Activated naive CD4-positive, alpha-beta T cell treated with anti-CD3 and anti-CD28 coated beads for 36 hours (primary cell): Measurements from ENCODE around the gene ATAD1. TPM values are rescaled to one million over a fixed set of nuclear protein-coding genes. Genes with fewer than 3 reads are reported as not detected.

Source experiments
- CTCF ChIA-PET: fragments of 350-600 bp; sonication (Branson Sonifier 250); formaldehyde crosslinking; loops from one replicate; lab custom pipeline; 2021; ENCODE audit warnings: antibody characterized with exemption; lab: Charles Lee
- DNase-seq: peaks from one replicate; pipeline ENCODE4 v3.0.0-alpha.2; 2020
- H3K27ac Mint-ChIP-seq: one replicate; pipeline ENCODE4 v1.8.0; 2021; ENCODE audit warnings: mild to moderate bottlenecking, mixed read lengths
- H3K27me3 Mint-ChIP-seq: one replicate; pipeline ENCODE4 v1.8.0; 2021; ENCODE audit warnings: low read depth, mixed read lengths
- H3K36me3 Mint-ChIP-seq: one replicate; pipeline ENCODE4 v1.8.0; 2021; ENCODE audit warnings: low read depth, mixed read lengths
- H3K4me1 Mint-ChIP-seq: one replicate; pipeline ENCODE4 v1.8.0; 2021; ENCODE audit warnings: low read depth, mixed read lengths
- H3K4me3 Mint-ChIP-seq: one replicate; pipeline ENCODE4 v1.8.0; 2021; ENCODE audit warnings: mild to moderate bottlenecking, moderate library complexity, mixed read lengths
- H3K9me3 Mint-ChIP-seq: one replicate; pipeline ENCODE4 v1.8.0; 2021; ENCODE audit warnings: mixed read lengths
- intact Hi-C: fragments of 100-400 bp; cut with micrococcal nuclease; formaldehyde crosslinking; loops from one replicate; pipeline ENCODE4 v1.15.1; 2023
- total RNA-seq, 2 experiments: library from RNA; stranded (reverse); gene quantifications; one replicate each; pipeline ENCODE4 v1.2.3, GENCODE V29; 2021

ATAD1 gene
- total RNA-seq, 2 experiments from 2014 or later = 47.4 to 53.7 TPM

DNA sequence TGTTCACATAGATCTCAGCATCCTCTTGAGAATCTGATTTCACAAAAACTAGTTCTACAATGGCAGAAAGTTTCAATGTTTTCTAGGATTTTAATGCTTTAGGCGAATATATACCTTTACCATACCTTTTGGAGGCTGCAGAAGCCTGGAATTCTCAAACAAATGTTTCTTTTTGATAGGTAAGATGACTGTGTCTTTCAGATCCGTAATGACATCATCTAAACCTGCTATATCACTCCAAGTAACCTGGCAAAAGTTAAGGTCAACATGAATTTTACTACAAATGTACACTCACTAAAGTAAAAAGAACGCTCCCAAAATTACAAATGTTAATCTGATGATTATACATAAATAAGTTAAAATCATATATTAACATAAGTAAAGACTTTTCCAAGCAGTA lies 27.8 kb downstream of the ATAD1 start:
- CTCF ChIA-PET = no interaction called here
- intact Hi-C loops = no loop called here

DNA sequence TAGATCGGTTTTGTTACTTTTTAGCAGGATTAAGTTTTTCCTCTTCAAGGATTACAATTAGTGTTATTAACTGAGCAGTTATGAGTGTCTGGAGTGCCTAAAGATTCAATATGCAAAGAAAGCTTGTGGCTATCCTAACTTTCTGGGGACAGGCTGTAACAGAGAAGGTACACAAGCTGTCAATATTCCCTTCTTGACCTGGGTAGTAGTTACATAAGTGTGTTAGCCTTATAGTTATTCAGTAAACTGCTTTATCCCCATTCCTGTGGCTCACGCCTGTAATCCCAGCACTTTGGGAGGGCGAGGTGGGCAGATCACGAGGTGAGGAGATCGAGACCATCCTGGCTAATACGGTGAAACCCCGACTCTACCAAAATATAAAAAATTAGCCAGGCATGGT lies 31.6 kb downstream of the ATAD1 start:
- no peaks in the 10 kb centered on the region for H3K9me3 Mint-ChIP-seq
- peaks cover 27% of the 10 kb centered on the region for H3K36me3 Mint-ChIP-seq
- peaks cover 6% of the 10 kb centered on the region for H3K4me1 Mint-ChIP-seq
- no peak for DNase-seq
- CTCF ChIA-PET = interaction anchor here (0.6 to 0.8 kb wide), 2 partner anchors 14 to 20 kb away, joined by 4 to 5 read pairs; no protein-coding TSS in a partner anchor
- no peak overlapping the region for H3K4me3 Mint-ChIP-seq
- intact Hi-C loops = no loop called here
- H3K27me3 Mint-ChIP-seq = no peaks in the 10 kb centered on the region
- H3K27ac Mint-ChIP-seq = no peak overlapping the region

More for the DNA sequence above, 27.8 kb downstream of the ATAD1 start:
- peaks cover 17% of the 10 kb centered on the region for H3K36me3 Mint-ChIP-seq
- H3K9me3 Mint-ChIP-seq = no peaks in the 10 kb centered on the region
- DNase-seq = no peak
- no peaks in the 10 kb centered on the region for H3K27me3 Mint-ChIP-seq
- no peak overlapping the region for H3K27ac Mint-ChIP-seq
- no peak overlapping the region for H3K4me3 Mint-ChIP-seq
- H3K4me1 Mint-ChIP-seq = peaks cover 20% of the 10 kb centered on the region

DNA sequence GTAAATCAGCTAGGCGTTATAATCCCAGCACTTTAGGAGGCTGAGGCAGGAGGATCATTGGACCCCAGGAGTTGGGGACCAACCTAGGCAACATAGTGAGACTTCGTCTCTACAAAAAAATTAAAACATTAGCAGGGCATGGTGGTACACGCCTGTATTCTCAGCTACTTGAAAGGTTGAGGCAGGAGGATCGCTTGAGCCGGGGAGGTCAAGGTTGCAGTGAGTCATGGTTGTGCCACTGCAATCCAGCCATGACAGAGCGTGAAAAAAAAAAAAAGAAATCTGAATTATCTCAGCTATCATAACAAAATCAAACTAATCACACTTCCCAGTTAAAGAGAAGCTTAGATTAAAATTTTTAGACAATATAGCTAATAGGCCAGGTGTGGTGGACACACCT lies 35.3 kb downstream of the ATAD1 start:
- no peak for DNase-seq
- H3K4me3 Mint-ChIP-seq = no peak overlapping the region
- no peak overlapping the region for H3K27ac Mint-ChIP-seq
- no peaks in the 10 kb centered on the region for H3K9me3 Mint-ChIP-seq
- H3K36me3 Mint-ChIP-seq = peaks cover 36% of the 10 kb centered on the region
- no peaks in the 10 kb centered on the region for H3K27me3 Mint-ChIP-seq
- CTCF ChIA-PET = no interaction called here
- intact Hi-C loops = no loop called here
- peaks cover 6% of the 10 kb centered on the region for H3K4me1 Mint-ChIP-seq

DNA sequence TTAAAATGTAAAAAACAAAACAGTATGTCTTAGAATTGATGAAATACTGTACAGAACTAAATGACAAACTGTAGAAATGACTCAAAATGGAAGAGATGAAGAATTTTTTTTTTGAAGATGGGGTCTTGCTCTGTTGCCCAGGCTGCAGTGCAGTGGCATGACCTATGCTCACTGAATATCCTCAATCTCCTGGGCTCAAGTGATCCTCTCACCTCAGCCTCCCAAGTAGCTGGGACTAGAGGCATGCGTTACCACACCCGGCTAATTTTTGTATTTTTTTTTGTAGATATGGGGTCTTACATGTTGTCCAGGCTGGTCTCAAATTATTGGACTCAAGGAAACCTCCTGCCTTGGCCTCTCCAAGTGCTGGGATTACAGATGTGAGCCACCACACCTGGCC lies 36.5 kb downstream of the ATAD1 start:
- peaks cover 36% of the 10 kb centered on the region for H3K36me3 Mint-ChIP-seq
- intact Hi-C loops = no loop called here
- H3K9me3 Mint-ChIP-seq = no peaks in the 10 kb centered on the region
- H3K27me3 Mint-ChIP-seq = no peaks in the 10 kb centered on the region
- no peak overlapping the region for H3K4me3 Mint-ChIP-seq
- CTCF ChIA-PET = no interaction called here
- H3K27ac Mint-ChIP-seq = no peak overlapping the region
- H3K4me1 Mint-ChIP-seq = peaks cover 6% of the 10 kb centered on the region
- DNase-seq = no peak

DNA sequence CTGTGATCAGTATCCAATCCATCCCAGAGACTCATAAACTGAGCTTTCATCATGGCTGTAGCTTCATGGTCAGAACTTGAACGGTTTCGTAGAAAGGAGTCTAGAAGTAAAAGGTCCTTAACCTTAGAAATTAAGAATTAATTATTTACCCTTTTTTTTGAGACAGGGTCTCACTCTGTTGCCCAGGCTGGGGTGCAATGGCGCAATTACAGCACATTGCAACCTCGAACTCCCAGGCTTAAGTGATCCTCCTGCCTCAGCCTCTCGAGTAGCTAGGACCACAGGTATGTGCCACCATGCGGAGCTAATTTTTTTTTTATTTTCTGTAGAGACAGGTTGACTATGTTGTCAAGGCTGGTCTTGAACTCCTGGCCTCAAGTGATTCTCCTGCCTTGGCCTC lies 41.7 kb downstream of the ATAD1 start:
- Mint-ChIP-seq H3K4me1 (peaks cover 8% of the 10 kb centered on the region), H3K9me3 (no peaks in the 10 kb centered on the region), H3K36me3 (peaks cover 24% of the 10 kb centered on the region), H3K27me3 (no peaks in the 10 kb centered on the region), H3K4me3 (no peak overlapping the region), H3K27ac (no peak overlapping the region)
- no peak for DNase-seq
- CTCF ChIA-PET = interaction anchor here (0.5 to 0.8 kb wide), 2 partner anchors 33 to 101 kb away, joined by 3 to 7 read pairs; no protein-coding TSS in a partner anchor
- intact Hi-C loops = no loop called here

DNA sequence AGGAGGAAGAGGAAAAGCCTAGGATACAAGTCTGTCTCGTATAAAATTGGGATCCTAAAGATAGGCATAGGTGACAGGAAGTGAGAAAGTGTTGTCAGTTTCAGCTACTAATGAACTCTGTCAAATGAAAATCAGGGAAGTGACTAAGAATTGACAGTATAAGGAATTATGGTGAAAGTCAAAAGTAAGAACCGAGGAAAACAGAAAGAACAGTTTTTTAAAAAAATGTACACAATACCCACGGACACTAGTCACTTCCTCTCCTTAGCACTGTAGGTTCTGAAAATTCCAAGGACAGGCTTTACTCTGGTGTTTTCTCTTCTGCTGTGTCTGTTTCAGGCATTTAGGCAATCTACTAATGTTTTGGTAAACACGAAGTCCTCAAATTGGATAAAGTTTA lies 42.3 kb downstream of the ATAD1 start:
- no peaks in the 10 kb centered on the region for H3K9me3 Mint-ChIP-seq
- no peak for DNase-seq
- intact Hi-C loops = no loop called here
- H3K27me3 Mint-ChIP-seq = no peaks in the 10 kb centered on the region
- peaks cover 8% of the 10 kb centered on the region for H3K4me1 Mint-ChIP-seq
- peaks cover 18% of the 10 kb centered on the region for H3K36me3 Mint-ChIP-seq
- no peak overlapping the region for H3K4me3 Mint-ChIP-seq
- peak overlapping the region; percentile 7 for H3K27ac Mint-ChIP-seq
- CTCF ChIA-PET = interaction anchor here (0.6 to 0.8 kb wide), 3 partner anchors 32 to 124 kb away, joined by 3 to 4 read pairs (median 3); no protein-coding TSS in a partner anchor

DNA sequence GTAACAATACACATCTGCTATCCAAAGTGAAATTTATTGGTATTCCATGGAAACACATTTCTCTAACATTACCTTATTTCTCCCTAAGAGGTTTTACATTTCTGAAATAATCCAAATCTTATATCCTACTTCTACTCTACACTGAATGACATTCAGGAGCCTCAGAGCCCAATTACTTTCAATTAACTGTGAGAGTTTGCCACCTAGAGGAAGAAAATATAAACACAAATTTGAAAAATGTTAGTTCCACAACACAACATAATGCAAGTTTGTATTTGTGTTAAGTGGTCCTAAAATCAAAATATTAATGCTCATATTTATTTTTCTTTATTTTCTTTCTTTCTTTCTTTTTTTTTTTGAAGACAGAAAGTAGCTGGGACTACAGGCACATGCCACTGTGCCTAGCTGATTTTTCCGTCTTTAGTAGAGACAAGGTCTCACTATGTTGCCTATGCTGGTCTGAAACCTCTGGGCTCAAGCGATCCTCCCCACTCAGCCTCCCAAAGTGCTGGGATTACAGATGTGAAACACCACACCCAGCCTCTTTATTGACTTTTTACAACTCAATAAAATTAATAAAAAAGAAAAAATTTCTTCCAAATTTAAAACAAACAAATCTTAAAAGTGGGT lies 46.0 kb downstream of the ATAD1 start:
- intact Hi-C loops = loop anchor here (1.0 kb wide), 2 partner anchors 116 to 239 kb away; no protein-coding TSS in a partner anchor
- H3K9me3 Mint-ChIP-seq = no peaks in the 10 kb centered on the region
- H3K4me1 Mint-ChIP-seq = peaks cover 8% of the 10 kb centered on the region
- CTCF ChIA-PET = interaction anchor here (0.6 to 1.8 kb wide), 6 partner anchors 8 to 453 kb away, joined by 3 to 6 read pairs (median 5); partner anchors contain the start of gene PAPSS2
- no peak overlapping the region for H3K27ac Mint-ChIP-seq
- H3K27me3 Mint-ChIP-seq = no peaks in the 10 kb centered on the region
- no peak for DNase-seq
- no peak overlapping the region for H3K4me3 Mint-ChIP-seq
- H3K36me3 Mint-ChIP-seq = peaks cover 22% of the 10 kb centered on the region

DNA sequence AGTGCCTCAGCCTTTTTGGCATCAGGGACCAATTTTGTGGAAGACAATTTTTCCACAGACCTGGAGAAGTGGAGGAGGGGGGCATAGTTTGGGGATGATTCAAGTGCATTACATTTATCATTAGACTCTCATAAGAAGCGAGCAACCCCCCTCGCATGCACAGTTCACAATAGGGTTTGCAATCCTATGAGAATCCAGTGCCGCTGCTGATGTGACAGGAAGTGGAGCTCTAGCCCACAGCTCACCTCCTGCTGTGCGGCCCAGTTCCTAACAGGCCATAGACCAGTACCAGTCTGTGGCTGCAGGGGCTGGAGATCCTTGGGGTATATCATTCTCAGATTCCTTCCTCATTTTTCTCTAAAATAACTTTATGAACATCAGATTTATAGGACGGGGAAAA lies 50.8 kb downstream of the ATAD1 start:
- H3K27ac Mint-ChIP-seq = no peak overlapping the region
- peaks cover 6% of the 10 kb centered on the region for H3K4me1 Mint-ChIP-seq
- H3K36me3 Mint-ChIP-seq = peaks cover 24% of the 10 kb centered on the region
- CTCF ChIA-PET = interaction anchor here (0.6 kb wide), 1 partner anchor 19 kb away, joined by 4 read pairs; no protein-coding TSS in a partner anchor
- DNase-seq = no peak
- H3K9me3 Mint-ChIP-seq = no peaks in the 10 kb centered on the region
- intact Hi-C loops = no loop called here
- H3K4me3 Mint-ChIP-seq = no peak overlapping the region
- H3K27me3 Mint-ChIP-seq = no peaks in the 10 kb centered on the region

DNA sequence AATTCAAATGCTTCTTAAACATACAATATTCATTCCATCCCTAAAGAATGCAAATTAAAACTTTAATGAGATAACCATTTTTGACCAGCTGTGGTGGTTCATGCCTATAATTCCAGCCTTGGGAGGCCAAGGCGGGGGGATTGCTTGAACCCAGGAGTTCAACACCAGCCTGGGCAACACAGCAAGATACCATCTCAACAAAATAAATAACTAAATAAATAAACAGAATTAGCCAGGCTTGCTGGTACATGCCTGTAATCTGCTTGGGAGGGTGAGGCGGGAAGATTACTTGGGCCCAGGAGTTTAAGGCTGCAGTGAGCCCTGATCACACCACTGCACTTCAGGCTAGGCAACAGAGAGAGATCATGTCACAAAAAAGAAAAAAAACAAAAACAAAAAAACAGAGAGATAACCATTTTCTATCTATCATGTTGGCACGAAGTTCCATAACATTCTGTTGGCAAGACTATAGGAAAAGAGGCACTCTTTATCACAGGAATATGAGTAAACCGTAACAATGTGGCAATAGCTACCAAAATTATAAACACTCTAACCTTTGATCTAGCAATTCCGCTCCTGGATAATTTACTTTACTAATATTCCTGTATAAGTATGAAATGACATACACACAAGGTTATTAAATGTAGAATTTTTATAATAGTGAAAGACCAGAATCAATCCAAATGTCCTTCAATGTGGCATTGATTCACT lies 52.2 kb downstream of the ATAD1 start:
- no peaks in the 10 kb centered on the region for H3K27me3 Mint-ChIP-seq
- H3K9me3 Mint-ChIP-seq = no peaks in the 10 kb centered on the region
- H3K4me1 Mint-ChIP-seq = peaks cover 20% of the 10 kb centered on the region
- no peak overlapping the region for H3K27ac Mint-ChIP-seq
- DNase-seq = no peak
- peaks cover 23% of the 10 kb centered on the region for H3K36me3 Mint-ChIP-seq
- intact Hi-C loops = no loop called here
- H3K4me3 Mint-ChIP-seq = no peak overlapping the region
- CTCF ChIA-PET = no interaction called here

DNA sequence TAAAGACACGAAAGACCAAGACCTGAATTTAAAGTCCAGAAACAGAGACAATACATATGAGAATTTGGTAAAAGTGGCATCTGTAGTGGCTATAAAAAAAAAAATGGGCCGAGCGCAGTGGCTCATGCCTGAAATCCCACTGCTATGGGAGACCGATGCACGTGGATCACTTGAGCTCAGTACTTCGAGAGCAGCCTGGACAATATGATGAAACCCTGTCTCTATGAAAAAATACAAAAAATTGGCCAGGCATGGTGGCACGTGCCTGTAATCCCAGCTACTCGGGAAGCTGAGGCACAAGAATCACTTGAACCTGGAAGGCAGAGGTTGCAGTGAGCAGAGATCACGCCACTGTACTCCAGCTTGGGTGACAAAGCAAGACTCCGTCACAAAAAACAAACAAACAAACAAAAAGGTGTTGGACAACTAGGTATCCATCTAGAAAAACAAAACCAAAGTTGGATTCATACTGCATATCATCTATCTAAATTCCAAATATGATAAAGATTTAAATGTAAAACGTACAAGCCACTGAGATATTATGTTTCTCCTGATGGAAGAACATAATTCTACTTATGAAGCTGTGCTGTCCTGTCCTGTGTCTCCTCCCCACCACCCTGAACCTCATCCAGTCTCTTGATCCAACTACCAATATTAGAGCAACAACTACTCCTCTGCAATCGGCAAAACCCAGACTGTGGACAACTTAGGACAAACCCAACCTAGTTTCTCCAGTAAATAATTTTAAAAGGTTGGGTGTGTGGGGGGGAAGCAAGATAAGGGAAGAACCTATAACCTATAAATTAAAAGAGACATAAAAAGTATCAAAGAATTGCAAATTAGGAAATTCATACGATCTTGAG lies 53.7 kb downstream of the ATAD1 start:
- no peaks in the 10 kb centered on the region for H3K27me3 Mint-ChIP-seq
- intact Hi-C loops = loop anchor here (5.0 kb wide), 2 partner anchors 388 to 508 kb away; no protein-coding TSS in a partner anchor
- CTCF ChIA-PET = interaction anchor here (2.0 kb wide), 1 partner anchor 8 kb away, joined by 6 read pairs; no protein-coding TSS in a partner anchor
- no peak overlapping the region for H3K4me3 Mint-ChIP-seq
- H3K36me3 Mint-ChIP-seq = peaks cover 23% of the 10 kb centered on the region
- DNase-seq = no peak
- H3K27ac Mint-ChIP-seq = peak overlapping the region; percentile 46
- peaks cover 30% of the 10 kb centered on the region for H3K4me1 Mint-ChIP-seq
- no peaks in the 10 kb centered on the region for H3K9me3 Mint-ChIP-seq

DNA sequence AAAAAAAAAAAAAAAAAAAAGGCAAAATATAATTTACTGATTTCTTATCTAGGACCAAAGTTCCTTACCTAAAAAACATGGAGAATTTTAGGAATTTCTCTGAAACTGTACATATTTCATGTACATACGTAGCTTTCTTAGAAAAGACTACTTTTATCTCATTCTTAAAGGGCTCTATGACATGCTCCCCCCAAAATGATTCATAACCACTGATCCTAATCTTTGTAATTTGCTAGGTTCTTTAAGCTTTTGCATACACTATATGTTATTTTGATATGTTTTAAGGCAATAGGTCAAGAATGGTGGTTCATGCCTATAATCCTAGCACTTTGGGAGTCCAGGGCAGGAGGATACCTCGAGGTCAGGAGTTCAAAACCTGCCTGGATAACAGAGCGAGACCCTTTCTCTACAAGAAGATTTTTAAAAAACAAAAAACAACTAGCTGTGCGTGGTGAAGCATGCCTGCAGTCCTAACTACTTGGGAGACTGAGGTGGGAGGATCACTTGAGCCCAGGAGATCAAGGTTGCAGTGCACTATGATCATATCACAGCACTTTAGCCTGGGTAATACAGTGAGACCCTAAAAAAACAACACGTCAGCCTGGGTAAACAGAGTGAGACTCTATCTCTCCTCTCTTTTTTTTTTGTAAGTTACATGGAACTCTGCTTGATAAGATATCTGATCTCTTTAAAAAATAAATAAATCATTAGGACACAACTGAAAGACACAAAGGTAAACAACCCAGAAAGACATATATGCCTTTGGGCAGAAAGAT lies 54.8 kb downstream of the ATAD1 start:
- Mint-ChIP-seq H3K4me1 (peaks cover 32% of the 10 kb centered on the region), H3K9me3 (no peaks in the 10 kb centered on the region), H3K36me3 (peaks cover 21% of the 10 kb centered on the region), H3K27ac (peak overlapping the region; percentile 46), H3K4me3 (no peak overlapping the region), H3K27me3 (no peaks in the 10 kb centered on the region)
- CTCF ChIA-PET = interaction anchor here (2.0 kb wide), 1 partner anchor 9 kb away, joined by 6 read pairs; no protein-coding TSS in a partner anchor
- intact Hi-C loops = loop anchor here (2.0 to 5.0 kb wide), 4 partner anchors 92 to 624 kb away; no protein-coding TSS in a partner anchor
- DNase-seq = no peak
